Measurements from ENCODE around the gene DNAH17.

- TF ChIP-seq CTCF (IDR thresholded peaks at IDR 0.05; ENCODE audit: low read depth, low read length, poor library complexity, severe bottlenecking) (no peak), EZH2phosphoT487 (IDR thresholded peaks at IDR 0.05; ENCODE audit: borderline replicate concordance, low read length) (no peak)
Observed at GRCh38 chr17:78548725-78549124, 28.5 kb downstream of the DNAH17 start.

Data from DOHH2 (cell line).